Esophagus squamous epithelium (tissue), 4 donors: ENCODE data around the gene APP.

Experiments used
- POLR2A ChIP-seq, 4 donors: fragments of 450-650 bp; IDR thresholded peaks; one replicate each; pipeline ENCODE4 v1.6.1; 2017; ENCODE audit warnings: antibody characterized with exemption in 4 of 4, mild to moderate bottlenecking in 4 of 4, moderate library complexity in 3 of 4
- TF ChIP-seq, protein P1 (sequence below), 6 experiments: fragments of 450-650 bp in 4 of 6; fragments of 200-600 bp in 2 of 6; sonication (generic) in 2 of 6; IDR thresholded peaks; one replicate each; pipeline ENCODE4 v1.5.1; 2016 to 2019; ENCODE audit warnings: antibody characterized with exemption in 6 of 6, mild to moderate bottlenecking in 4 of 6, moderate library complexity in 4 of 6

DNA sequence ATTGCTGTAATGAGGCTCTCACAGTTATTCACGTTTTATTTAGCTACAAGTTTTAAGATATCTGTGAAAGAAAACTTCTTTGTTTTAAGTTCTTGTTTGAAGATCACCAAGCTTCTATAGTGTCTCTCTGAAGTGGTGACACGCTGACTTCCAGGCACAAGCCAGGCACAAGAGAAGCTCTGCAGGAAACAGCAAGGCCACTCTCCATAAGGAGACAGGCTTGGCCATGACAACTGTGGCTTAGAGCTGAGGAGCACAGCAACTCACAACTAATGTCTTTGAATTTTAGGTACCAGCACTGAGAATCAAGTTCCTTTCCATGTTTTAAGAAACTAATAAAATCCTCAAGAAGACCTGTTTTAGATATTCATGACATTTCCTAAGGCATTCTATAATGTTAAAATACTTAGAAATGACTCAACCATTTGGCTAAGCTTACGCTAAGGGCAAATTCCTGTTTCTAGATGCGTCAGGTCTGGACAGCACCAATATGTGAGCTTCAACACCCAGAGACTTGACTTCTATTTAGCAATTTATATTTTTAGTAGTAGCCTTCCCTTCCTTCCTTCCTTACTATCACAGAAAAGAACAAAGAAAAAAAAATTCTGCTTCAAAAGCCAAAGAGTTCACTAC is 40.2 kb downstream of the APP start:
- no peak for TF ChIP-seq POLR2A (IDR thresholded peaks at IDR 0.05)
- TF ChIP-seq, protein P1, sequence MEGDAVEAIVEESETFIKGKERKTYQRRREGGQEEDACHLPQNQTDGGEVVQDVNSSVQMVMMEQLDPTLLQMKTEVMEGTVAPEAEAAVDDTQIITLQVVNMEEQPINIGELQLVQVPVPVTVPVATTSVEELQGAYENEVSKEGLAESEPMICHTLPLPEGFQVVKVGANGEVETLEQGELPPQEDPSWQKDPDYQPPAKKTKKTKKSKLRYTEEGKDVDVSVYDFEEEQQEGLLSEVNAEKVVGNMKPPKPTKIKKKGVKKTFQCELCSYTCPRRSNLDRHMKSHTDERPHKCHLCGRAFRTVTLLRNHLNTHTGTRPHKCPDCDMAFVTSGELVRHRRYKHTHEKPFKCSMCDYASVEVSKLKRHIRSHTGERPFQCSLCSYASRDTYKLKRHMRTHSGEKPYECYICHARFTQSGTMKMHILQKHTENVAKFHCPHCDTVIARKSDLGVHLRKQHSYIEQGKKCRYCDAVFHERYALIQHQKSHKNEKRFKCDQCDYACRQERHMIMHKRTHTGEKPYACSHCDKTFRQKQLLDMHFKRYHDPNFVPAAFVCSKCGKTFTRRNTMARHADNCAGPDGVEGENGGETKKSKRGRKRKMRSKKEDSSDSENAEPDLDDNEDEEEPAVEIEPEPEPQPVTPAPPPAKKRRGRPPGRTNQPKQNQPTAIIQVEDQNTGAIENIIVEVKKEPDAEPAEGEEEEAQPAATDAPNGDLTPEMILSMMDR (IDR thresholded peaks at IDR 0.05): no peak
